ENCODE results near the gene HMCN2.

The HMCN2 gene

DNA sequence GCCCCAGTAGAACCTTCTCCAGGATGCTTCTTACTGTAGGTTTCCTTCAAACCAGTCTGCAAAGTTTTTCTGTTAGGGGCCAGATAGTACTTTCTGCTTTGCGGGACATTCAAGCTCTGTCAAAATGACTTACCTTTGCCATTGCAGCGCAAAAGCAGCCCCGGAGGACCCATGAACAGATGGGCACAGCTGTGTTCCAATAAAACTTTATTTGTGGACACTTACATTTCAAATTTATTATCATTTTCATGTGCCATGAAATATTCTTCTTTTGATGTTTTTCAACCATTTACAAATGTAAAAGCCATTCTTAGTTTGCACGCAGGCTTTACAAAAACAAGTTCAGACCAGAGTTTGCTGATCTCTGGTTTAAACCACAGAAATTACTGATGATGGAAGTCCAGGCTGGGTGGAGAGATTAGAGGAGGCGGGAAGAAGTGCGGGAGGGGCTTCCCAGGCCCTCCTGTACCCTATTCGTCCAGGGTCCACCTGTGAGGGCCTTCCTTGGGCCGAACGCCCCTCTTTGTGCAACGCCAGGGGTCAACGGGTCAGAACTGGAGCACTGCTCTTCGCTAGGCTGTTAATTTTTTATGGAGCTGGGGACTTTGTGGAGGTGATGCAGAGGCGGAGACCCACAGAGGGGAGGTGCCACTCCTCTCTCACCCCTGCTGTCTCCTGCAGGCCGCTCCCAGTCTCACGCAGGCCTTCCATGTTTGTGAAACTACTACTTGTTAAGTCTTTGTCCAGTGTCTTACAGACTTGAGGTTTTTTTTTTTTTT lies 171.6 kb downstream of the HMCN2 start:
- DNase-seq, result no peak

DNA sequence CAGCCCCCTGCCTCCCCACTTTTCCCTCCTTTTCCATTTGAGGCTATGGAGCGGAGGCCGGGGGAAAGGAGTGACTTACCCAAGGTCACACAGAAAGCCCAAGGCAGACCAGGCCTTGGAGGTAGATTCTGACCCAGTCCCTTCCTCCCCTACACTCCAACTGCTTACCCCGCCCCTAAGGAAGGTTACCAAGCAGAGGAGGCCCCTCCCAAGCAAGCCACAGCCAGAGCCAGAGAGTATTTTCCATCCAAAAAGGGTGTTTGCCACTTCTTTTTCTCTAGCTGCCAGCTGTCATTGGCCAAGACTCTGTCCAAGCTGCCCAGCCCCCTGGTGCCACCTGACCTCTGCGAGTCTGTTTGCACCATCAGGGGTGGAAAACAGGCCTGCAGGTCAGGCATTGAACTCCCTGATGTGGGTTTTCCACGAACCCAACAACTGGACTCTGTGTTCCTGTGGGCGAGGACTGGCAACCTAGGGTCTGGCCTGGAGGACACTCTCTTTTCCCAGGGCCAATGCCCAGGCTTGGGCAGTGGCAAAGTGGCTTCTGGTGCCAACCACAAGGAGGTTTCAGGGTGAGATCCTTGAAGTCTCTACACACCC lies 172.9 kb downstream of the HMCN2 start:
- DNase-seq, result no peak

DNA sequence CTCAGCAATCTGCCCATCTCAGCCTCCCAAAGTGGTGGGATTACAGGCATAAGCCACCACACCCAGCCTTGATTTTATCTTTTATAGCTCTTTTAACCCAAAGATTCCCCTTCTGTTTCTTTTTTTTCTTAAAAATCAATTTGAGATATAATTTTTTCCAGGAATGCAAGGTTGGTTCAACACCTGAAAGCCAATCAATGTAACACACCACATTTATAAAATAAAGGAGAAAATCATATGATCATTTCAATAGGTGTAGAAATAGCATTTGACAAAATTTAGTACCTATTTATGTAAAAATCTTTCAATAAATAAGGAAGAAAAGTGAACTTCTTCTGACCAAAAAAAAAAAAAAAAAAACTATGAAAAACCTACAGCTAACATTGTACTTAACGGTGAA lies 175.5 kb downstream of the HMCN2 start:
- no peak for DNase-seq

GRCh38 chr9:130442746-130443455 lies 177.3 kb downstream of the HMCN2 start:
- no peak for DNase-seq

DNA sequence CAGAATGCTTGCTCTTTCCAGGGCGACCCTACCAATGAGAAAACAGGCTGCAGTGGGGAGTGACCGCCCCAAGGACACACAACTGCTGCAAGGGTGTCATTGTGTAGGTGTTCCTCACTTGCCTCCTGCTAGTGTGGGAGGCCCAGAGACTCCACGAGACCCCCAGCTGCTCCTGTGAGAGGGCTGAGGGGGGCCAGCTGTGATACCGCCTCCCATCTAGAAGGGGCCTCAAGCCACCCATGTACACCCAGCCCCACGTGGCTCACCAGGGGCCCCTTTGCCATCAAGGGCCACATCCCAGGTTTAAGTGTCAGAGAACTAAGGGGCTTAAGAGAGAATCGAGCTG lies 177.9 kb downstream of the HMCN2 start:
- no peak for DNase-seq

DNA sequence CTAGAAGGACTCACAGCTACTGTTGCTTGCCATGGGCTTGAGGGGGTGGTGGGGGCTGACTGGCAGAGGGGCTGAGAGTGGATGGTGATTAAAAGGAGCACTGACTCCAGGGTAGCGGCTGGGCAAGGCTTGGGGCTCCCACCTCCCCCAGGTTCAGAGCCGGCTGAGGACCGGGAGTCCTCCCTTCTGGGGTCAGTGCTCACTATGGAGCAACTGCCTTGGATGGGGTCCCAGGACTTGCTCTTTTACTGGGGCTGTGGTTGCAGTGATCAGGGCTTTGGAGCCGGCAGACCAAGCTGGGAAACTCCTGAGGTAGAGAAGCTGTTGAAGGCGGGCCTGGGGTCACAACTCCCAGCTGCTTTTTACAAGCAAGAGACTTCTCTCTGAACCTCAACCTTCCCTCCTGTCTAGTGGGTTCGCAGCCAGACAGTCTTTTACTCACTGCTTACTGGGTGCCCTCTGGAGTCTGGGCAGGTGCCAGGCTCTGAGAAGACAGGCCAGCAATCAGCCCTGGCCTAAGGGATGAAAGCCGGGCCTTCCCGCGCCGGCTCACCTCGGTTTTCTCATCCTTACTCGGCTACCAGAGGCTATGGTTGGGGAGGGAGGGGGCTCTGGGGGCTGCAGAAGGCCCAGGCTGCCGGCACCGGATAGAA lies 178.4 kb downstream of the HMCN2 start:
- no peak for DNase-seq

GRCh38 chr9:130444565-130445221 lies 179.1 kb downstream of the HMCN2 start, which contains the start of gene ASS1:
ASS1 (plus strand) TSS chr9:130444961; CDS start chr9:130452229, 7,268 bp downstream.
- DNase-seq, result no peak

GRCh38 chr9:130445268-130445983 lies 179.9 kb downstream of the HMCN2 start:
- DNase-seq, result peak; percentile 42

DNA sequence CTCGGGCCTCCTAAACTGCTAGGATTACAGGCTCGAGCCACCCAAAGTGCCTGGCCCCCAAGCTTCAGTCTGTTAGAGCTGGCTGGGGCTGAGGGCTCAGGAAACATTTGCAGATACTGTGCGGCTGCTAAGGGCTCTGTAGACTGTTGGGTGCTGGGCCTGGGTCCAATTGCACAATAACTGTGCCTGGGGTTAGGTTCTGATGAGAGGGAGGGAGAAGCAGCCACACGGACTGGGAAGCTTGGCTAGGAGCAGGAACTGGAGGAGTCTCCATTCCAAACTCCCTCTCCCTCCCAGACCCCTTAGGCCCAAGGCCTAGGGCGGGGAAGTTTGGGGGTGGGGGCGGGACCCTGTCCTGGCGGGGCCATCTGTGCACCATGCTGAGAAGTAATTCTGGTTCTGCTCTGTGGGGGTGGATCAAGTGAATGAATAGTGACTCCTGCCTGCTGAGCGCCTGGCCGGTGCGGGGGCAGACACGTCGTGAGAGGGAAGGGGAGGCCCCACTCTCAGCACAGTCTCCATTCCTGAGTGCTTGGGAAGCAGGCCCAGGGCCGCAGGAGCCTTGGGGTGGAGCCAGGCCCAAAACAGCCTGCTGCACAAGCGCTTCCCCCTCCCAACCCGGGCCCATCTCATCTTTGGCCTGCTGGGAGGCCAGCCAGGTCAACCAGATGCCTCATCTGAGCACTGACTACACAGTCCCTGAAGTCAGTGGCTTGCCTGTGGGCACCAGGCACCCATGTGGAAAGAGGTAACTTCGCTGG lies 180.7 kb downstream of the HMCN2 start:
- DNase-seq, result peak; percentile 69

GRCh38 chr9:130447193-130447816 lies 181.7 kb downstream of the HMCN2 start:
- no peak for DNase-seq

DNA sequence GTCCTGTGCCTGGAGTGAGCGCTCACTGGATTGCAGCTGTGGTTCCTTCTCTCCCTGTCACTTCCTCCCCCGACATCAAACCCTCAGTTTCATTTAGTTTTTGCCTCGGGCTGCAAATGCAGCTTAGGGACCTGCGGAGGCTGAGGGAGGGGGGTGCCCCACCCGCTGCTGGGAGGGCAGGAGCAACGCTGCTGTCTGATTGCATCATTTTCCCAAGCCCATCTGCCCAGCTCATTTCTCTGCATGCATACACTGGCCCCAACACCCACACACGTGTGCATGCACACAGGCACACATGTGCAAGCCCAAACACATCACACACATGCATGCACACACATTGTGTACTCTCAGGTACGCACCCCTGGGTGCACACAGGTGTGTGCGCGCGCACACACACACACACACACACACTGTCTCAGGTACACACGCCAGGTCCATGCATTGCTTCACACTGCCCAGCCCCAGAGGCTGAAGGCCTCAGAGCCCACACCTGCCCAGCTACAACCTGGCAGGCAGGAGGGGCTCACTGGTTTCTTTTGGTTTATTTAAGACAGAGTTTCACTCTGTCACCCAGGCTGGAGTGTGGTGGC lies 182.6 kb downstream of the HMCN2 start:
- DNase-seq, result peak; percentile 67

DNA sequence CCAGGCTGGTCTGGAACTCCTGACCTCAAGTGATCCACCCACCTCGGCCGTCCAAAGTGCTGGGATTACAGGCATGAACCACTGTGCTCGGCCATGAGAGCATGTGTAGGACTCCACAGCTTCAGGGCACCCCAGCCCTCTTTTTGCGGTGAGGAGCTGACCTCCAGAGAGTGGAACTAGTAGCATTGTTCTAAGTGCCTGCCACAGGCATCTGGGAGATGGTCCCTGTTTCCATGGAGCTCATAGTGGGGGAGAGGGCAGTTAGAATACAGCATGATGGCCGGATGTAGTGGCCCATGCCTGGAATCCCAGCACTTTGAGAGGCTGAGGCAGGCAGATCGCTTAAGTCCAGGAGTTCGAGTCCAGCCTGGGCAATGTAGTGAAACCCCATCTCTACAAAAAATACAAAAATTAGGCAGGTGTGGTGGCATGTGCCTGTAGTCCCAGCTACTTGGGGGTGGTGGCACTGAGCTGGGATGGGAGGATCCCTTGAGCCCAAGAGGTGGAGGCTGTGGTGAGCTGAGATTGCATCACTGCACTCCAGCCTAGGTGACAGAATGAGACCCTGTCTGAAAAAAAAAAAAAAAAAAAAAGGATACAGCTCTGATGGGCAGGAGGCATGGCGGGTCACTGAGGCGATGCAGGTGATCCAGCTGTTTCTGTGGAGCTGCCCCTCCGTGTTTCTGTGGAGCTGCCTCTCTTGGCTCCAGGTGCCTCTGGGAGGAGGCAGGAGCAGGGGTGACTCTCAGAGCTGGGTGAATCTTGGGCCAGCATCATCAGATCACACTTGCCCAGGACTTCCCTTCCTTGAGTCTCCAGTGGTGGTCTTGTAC lies 183.4 kb downstream of the HMCN2 start:
- no peak for DNase-seq

- DNase-seq, result no peak
These were observed 184.9 kb downstream of the HMCN2 start for GRCh38 chr9:130450344-130451003.

- no peak for DNase-seq
These were observed 185.4 kb downstream of the HMCN2 start for GRCh38 chr9:130451004-130451390.

- peak; percentile 93 for DNase-seq
These were observed 186.2 kb downstream of the HMCN2 start for GRCh38 chr9:130451509-130452388.

- DNase-seq, result no peak
These were observed 187.3 kb downstream of the HMCN2 start for GRCh38 chr9:130452835-130453234.

GRCh38 chr9:130453487-130453886 lies 187.9 kb downstream of the HMCN2 start:
- no peak for DNase-seq

Measured in fibroblast of skin of back (primary cell).